Activated T-helper 17 cell treated with anti-CD3 and anti-CD28 coated beads, Interleukin-2, amount 50 U/mL, for 72 hours (primary cell): ENCODE measurements around the gene PRKN. TPM values are rescaled to one million over a fixed set of nuclear protein-coding genes. Genes with fewer than 3 reads are reported as not detected.

ENCODE experiments used
- ATAC-seq: fragments of 150-1000 bp; cut with Tn5 transposase; replicated peaks from 2 replicates; pipeline ENCODE4 v1.10.0; 2021; ENCODE audit warnings: mild to moderate bottlenecking, moderate library complexity
- H3K27ac Mint-ChIP-seq: one replicate; pipeline ENCODE4 v1.8.0; 2022; ENCODE audit warnings: mixed read lengths
- H3K27me3 Mint-ChIP-seq: one replicate; pipeline ENCODE4 v1.8.0; 2022; ENCODE audit warnings: mixed read lengths
- H3K36me3 Mint-ChIP-seq: one replicate; pipeline ENCODE4 v1.8.0; 2022; ENCODE audit warnings: low read depth, mild to moderate bottlenecking, mixed read lengths
- H3K4me1 Mint-ChIP-seq: one replicate; pipeline ENCODE4 v1.8.0; 2022; ENCODE audit warnings: mixed read lengths
- H3K4me3 Mint-ChIP-seq: one replicate; pipeline ENCODE4 v1.8.0; 2022; ENCODE audit warnings: mild to moderate bottlenecking, mixed read lengths
- H3K9me3 Mint-ChIP-seq: one replicate; pipeline ENCODE4 v1.8.0; 2022; ENCODE audit warnings: mixed read lengths
- total RNA-seq, 2 donors: library from RNA; stranded (reverse); gene quantifications; one replicate each; pipeline ENCODE4 v1.2.3, GENCODE V29; 2022

PRKN gene
- total RNA-seq, 2 donors from 2014 or later = 0.84 to 0.87 TPM

DNA sequence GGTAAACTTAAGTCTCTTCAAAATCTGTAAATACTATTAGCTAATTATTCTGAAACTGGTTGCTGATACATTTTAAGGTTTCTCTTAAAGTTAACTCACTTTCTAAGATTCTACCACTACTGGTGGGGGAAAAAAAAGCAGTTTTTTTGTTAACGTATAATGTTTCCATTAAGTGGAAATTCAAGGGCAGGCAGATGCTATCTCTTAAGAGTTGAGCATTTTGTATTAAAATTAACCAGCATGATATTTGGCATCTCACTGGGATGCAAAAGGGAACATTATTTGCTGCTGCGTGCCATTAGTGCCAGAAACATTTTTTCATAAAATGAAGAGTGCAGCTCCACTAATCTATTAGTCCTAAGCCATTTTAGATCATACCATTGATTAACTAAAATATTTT lies 246.2 kb downstream of the PRKN start:
- no peaks in the 10 kb centered on the region for H3K27me3 Mint-ChIP-seq
- no peak overlapping the region for H3K27ac Mint-ChIP-seq
- H3K4me1 Mint-ChIP-seq = no peaks in the 10 kb centered on the region
- ATAC-seq = no peak
- H3K9me3 Mint-ChIP-seq = no peaks in the 10 kb centered on the region
- no peaks in the 10 kb centered on the region for H3K36me3 Mint-ChIP-seq
- no peak overlapping the region for H3K4me3 Mint-ChIP-seq

DNA sequence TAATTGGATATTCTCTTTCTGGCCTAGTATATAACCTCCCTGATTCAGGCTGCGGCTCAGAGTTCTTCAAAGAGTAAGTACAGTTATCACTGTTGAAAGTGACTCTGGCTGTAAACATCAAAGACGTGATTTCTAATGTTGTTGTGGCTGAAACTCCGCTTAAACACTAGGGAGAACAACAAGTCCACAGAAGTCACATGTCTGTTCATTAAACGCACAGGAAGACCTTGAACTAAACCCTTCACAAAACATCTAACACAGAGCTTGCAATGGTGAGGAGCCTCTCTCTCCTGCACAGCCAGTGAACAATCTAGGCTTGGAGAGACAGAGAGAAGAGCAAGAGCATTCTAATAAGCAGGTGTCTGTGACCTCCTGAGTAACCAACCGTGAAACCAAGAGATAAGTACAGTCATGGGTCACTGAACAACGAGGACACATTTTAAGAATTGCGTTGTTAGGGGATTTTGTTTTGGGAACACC lies 249.3 kb downstream of the PRKN start:
- ATAC-seq = no peak
- H3K27me3 Mint-ChIP-seq = no peaks in the 10 kb centered on the region
- no peak overlapping the region for H3K27ac Mint-ChIP-seq
- H3K36me3 Mint-ChIP-seq = no peaks in the 10 kb centered on the region
- no peak overlapping the region for H3K4me3 Mint-ChIP-seq
- no peaks in the 10 kb centered on the region for H3K9me3 Mint-ChIP-seq
- H3K4me1 Mint-ChIP-seq = no peaks in the 10 kb centered on the region

DNA sequence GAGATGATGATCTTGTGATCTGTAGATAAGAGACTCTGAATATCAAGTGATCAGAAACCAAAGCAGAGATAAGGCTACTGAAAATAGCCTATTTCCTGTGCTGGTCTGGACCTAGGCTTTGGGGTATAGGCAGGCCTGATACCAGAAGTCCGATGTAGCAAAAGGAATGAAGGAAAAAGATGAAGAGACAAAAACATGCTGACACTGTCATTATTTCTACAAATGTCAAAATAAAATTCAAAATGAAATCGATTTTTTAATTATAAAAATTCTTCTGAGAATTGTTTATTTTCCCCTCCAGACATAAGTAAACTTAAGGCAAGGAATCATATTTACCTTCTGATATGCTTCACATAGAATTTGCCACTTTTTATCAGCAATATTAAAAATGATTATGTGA lies 252.8 kb downstream of the PRKN start:
- no peak for ATAC-seq
- Mint-ChIP-seq H3K36me3 (no peaks in the 10 kb centered on the region), H3K9me3 (no peaks in the 10 kb centered on the region), H3K27ac (no peak overlapping the region), H3K4me1 (no peaks in the 10 kb centered on the region), H3K4me3 (no peak overlapping the region), H3K27me3 (no peaks in the 10 kb centered on the region)

DNA sequence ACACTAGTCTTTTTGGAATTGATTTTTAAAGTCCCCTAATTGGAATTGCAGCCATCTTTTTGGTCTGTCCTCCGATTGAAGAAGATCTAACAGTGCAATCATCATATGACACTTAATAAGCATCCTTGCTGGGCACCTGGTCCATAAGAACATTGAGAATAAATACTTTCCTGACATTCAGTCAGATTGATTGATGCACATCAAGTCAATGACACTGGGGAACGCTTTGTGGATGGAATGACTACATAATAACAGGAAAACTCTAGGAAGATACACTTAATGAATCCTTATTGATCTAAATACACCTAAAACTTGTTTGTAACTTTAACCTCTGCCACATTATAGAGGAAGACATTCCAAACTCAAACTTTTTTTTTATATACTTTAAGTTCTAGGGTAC lies 255.7 kb downstream of the PRKN start:
- no peaks in the 10 kb centered on the region for H3K27me3 Mint-ChIP-seq
- H3K4me3 Mint-ChIP-seq = no peak overlapping the region
- peaks cover 3% of the 10 kb centered on the region for H3K4me1 Mint-ChIP-seq
- ATAC-seq = no peak
- H3K36me3 Mint-ChIP-seq = no peaks in the 10 kb centered on the region
- peaks cover 4% of the 10 kb centered on the region for H3K9me3 Mint-ChIP-seq
- H3K27ac Mint-ChIP-seq = no peak overlapping the region

DNA sequence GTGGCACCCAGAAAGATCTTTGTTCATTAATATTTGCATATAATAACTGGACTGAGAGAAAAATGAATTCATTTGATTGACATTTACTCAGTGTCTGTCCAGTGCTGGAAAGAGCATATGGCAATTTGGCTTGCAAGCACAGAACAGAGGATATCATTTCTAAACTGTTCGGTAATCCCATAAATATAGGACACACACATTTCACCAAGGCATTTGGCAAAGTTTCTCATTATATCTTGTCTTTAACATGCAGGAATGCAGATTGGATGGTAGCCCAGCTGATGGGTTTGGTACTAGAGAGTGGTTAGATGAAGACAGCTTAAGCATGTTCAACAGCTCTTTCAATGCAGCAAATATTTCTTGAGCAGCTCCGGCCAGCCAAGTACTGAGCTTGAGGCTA lies 259.2 kb downstream of the PRKN start:
- no peak for ATAC-seq
- H3K9me3 Mint-ChIP-seq = peaks cover 4% of the 10 kb centered on the region
- no peak overlapping the region for H3K27ac Mint-ChIP-seq
- no peaks in the 10 kb centered on the region for H3K36me3 Mint-ChIP-seq
- no peak overlapping the region for H3K4me3 Mint-ChIP-seq
- H3K27me3 Mint-ChIP-seq = no peaks in the 10 kb centered on the region
- H3K4me1 Mint-ChIP-seq = peaks cover 3% of the 10 kb centered on the region

DNA sequence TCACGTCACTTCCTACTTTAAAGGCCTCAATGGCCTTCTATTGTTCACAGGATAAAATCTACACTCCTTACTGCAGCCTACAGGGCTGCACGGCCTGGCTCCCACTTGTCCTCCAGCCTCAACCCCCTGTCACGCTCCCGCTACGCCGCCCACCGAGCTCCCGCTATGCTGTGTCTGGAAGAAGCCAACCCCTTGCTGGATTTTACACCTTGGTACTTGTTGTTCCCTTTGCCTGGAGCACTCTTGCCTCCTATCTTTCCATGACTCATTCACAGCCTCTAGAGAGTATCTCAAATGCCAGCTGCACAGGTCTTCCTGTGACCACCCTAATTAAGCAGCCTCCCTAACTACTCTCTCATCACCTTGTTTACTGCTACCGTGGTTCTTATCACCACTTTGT lies 259.9 kb downstream of the PRKN start:
- H3K36me3 Mint-ChIP-seq = no peaks in the 10 kb centered on the region
- no peak for ATAC-seq
- H3K4me3 Mint-ChIP-seq = no peak overlapping the region
- H3K27me3 Mint-ChIP-seq = no peaks in the 10 kb centered on the region
- H3K27ac Mint-ChIP-seq = no peak overlapping the region
- H3K4me1 Mint-ChIP-seq = peaks cover 3% of the 10 kb centered on the region
- peaks cover 4% of the 10 kb centered on the region for H3K9me3 Mint-ChIP-seq

DNA sequence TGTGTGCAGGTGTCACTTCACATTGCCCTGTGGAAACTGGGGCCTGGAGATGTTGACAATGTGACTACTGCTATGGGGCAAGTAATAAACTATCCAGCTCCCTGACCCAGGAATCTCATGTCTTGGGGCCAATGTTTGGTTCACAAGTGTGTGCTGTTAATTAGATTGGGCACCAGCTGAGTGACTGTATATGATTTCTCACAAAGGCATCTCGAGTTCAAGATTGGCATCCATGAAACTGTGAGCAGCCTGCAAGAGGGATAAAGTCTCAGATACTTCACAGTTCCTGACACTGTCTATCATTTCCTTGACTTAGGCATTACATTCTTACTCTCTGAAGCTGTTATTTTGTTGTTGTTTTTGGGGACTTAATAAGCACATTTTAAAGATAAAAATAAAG lies 264.0 kb downstream of the PRKN start:
- ATAC-seq = no peak

DNA sequence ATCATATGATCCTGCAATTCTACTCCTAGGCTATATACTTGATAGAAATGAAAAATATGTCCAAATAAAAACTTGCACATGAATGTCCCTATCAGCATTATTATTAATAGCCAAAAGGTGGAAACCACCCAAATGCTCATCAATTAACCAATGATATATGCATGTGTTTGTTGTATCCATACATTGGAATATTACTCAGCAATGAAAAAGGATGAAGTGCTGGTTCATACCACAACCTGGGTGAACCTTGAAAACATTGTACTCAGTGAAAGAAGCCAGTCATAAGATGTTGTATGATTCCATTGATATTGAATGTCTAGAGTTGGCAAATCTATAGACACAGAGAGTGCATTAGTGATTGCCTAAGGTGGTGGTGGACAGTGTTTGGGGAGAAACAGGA lies 267.6 kb downstream of the PRKN start:
- no peak overlapping the region for H3K27ac Mint-ChIP-seq
- H3K4me3 Mint-ChIP-seq = no peak overlapping the region
- H3K9me3 Mint-ChIP-seq = no peaks in the 10 kb centered on the region
- no peaks in the 10 kb centered on the region for H3K36me3 Mint-ChIP-seq
- H3K27me3 Mint-ChIP-seq = no peaks in the 10 kb centered on the region
- ATAC-seq = no peak
- no peaks in the 10 kb centered on the region for H3K4me1 Mint-ChIP-seq

More for the DNA sequence above, 264.0 kb downstream of the PRKN start:
- Mint-ChIP-seq H3K27me3 (no peaks in the 10 kb centered on the region), H3K36me3 (no peaks in the 10 kb centered on the region), H3K4me1 (peaks cover 3% of the 10 kb centered on the region), H3K9me3 (peaks cover 4% of the 10 kb centered on the region), H3K4me3 (no peak overlapping the region), H3K27ac (no peak overlapping the region)

DNA sequence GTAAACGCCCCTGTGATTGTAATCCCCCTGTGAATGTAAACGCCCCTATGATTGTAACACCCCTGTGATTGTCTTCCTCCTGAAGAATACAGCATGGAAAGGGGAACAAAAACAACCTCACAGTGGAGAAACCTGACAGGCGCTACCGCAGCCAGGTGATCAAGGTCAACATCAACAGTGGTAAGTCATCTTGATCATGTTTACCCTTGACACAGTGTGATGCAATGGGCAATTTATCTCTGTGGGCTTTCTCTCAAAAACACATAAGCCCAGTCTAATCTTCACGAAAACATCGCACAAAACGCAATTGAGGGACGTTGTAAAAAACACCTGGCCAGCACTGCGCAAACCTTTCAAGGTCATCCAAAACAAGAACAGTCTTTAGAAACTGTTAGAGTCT lies 277.2 kb downstream of the PRKN start:
- no peak overlapping the region for H3K4me3 Mint-ChIP-seq
- H3K27me3 Mint-ChIP-seq = no peaks in the 10 kb centered on the region
- H3K4me1 Mint-ChIP-seq = no peaks in the 10 kb centered on the region
- no peak for ATAC-seq
- H3K36me3 Mint-ChIP-seq = no peaks in the 10 kb centered on the region
- H3K9me3 Mint-ChIP-seq = peaks cover 6% of the 10 kb centered on the region
- H3K27ac Mint-ChIP-seq = no peak overlapping the region

DNA sequence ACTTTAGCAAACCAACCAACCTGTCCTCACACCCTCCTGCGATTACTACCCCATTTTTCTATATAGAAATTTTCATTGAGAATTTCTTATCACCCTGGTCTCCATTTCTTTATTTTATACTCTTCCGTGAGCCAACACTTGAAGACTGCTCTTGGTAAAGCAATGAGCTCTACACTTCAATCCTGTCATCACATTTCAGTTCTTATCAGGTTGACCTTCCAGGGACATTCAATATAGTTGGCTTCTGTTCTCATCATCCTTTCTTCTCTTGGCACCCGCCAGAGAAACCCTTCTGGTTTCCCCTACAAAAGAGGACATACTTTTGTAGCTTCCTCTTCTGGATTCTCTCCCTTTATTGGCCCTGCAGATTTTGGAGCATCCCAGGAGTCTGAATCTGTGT lies 279.3 kb downstream of the PRKN start:
- Mint-ChIP-seq H3K9me3 (peaks cover under 1% of the 10 kb centered on the region), H3K27ac (no peak overlapping the region)
- ATAC-seq = no peak

DNA sequence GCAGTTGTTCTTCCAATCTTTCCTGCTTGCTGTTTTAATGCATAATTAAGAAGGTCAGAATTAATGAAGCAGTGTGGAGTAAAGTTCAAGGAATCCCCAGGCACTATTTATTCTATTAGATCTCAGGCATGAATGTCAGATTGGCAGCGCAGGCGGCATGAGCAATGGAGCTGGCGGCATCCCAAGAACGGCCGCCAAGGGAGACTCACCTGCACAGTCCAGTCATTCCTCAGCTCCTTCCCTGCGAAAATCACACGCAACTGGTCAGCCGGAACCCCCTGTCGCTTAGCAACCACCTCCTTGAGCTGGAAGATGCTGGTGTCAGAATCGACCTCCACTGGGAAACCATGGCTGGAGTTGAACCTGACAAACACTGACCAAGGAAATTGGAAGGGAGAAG lies 284.5 kb downstream of the PRKN start:
- H3K4me3 Mint-ChIP-seq = no peak overlapping the region
- H3K9me3 Mint-ChIP-seq = peaks cover 17% of the 10 kb centered on the region
- no peaks in the 10 kb centered on the region for H3K4me1 Mint-ChIP-seq
- H3K27ac Mint-ChIP-seq = no peak overlapping the region
- peaks cover 8% of the 10 kb centered on the region for H3K36me3 Mint-ChIP-seq
- H3K27me3 Mint-ChIP-seq = no peaks in the 10 kb centered on the region
- ATAC-seq = no peak

More for the DNA sequence above, 279.3 kb downstream of the PRKN start:
- H3K4me3 Mint-ChIP-seq = no peak overlapping the region
- no peaks in the 10 kb centered on the region for H3K36me3 Mint-ChIP-seq
- no peaks in the 10 kb centered on the region for H3K4me1 Mint-ChIP-seq
- H3K27me3 Mint-ChIP-seq = no peaks in the 10 kb centered on the region

DNA sequence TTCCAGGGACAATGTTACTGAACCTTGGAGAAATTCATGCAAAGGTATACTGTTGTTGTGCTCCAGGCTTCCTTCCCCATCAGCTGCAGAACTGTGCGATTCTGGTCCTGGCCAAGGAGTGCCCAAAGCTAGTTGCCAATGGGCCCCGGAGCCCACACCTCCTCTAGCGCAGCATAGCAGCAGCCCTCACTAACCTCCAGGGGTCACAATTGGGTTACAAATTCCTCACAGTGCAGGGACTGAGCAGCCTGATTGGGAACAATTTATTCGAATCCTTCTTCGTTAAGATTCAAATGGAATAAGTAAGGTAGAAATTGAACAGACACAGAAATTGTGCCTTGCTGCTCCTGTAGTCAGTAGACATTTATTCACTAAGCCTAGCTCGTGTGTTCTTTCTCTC lies 284.9 kb downstream of the PRKN start:
- ATAC-seq = no peak

DNA sequence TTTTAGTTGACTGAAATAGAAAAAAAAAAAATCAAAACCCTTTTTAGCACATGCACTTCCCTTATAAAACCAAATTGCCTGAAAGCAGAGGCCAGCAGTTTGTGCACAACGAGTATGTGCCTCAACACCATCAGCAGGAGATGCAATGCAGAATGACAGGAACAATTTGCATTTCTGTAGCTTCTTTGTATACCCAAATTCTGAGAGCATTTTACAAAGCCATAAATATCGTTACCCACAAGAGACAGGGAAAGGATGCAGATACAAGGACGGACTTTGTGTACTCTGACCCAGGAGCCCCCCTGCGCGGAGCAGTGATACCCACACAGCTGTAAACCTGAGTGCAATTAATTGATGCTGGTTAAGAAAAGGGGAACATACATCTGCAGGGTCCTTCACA lies 285.6 kb downstream of the PRKN start:
- Mint-ChIP-seq H3K9me3 (peaks cover 17% of the 10 kb centered on the region), H3K36me3 (peaks cover 8% of the 10 kb centered on the region), H3K4me3 (no peak overlapping the region), H3K4me1 (no peaks in the 10 kb centered on the region), H3K27me3 (no peaks in the 10 kb centered on the region), H3K27ac (no peak overlapping the region)
- ATAC-seq = no peak

More for the DNA sequence above, 284.9 kb downstream of the PRKN start:
- Mint-ChIP-seq H3K4me1 (no peaks in the 10 kb centered on the region), H3K9me3 (peaks cover 17% of the 10 kb centered on the region), H3K27ac (no peak overlapping the region), H3K36me3 (peaks cover 8% of the 10 kb centered on the region), H3K27me3 (no peaks in the 10 kb centered on the region), H3K4me3 (no peak overlapping the region)

DNA sequence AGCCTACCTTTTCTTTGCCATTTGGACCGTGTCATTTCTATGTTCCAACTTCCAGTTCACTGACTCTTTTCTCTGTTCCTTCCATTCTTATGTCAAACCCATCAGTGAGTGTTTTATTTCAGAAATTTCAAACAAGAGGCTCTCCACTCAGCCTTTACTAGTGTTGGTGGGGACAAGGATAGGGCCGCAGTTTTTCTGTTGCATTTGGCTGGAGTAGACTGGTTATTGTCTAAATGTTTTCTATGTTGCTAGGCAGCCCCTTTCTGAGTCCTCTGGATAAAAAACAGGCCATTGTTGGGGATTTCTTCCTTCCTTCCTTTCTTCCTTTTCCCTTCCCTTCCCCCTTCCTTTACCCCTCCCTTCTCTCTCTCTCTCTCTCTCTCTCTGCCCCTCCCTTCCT lies 288.6 kb downstream of the PRKN start:
- Mint-ChIP-seq H3K27ac (no peak overlapping the region), H3K27me3 (no peaks in the 10 kb centered on the region), H3K36me3 (peaks cover 8% of the 10 kb centered on the region), H3K4me1 (no peaks in the 10 kb centered on the region), H3K9me3 (peaks cover 17% of the 10 kb centered on the region), H3K4me3 (no peak overlapping the region)
- no peak for ATAC-seq

DNA sequence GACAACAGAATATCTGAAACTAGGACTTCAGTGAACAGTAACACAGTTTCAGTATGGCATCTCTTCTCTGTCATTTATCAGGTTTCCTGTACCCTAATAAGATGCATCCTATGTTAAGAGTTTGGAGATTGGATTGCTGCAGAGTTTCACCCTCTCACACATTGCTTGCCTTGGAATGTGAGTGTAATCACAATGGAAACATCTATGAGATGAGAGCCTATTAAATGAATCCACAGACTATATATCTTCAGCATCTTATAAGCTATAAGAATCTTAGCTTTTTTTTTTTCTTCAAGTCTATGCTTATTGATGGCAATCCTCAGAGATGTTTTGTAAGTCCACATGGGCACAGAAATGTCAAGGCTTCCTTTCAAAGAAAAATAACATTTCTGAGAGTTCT lies 292.5 kb downstream of the PRKN start:
- H3K27me3 Mint-ChIP-seq = no peaks in the 10 kb centered on the region
- no peaks in the 10 kb centered on the region for H3K4me1 Mint-ChIP-seq
- peaks cover 12% of the 10 kb centered on the region for H3K9me3 Mint-ChIP-seq
- no peaks in the 10 kb centered on the region for H3K36me3 Mint-ChIP-seq
- no peak overlapping the region for H3K27ac Mint-ChIP-seq
- no peak overlapping the region for H3K4me3 Mint-ChIP-seq
- no peak for ATAC-seq

DNA sequence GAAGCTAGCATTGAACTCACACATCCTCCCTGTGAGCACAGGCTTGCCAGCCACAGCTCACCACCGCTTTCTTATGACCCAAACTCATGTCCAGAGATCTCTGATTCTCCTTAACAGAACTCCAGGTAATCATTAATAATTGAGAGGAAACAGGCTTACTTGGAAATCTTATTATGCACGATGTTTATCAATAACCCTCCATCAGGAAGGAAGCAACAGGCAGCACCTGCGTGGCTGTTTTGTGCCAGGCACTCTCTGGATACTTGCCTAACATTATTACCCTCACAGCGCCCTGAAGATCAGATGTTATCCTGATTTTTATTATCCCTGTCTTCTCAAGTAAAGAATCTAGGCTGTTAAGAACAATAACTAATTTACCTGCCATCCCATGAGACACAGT lies 306.6 kb downstream of the PRKN start:
- Mint-ChIP-seq H3K27ac (no peak overlapping the region), H3K4me3 (no peak overlapping the region), H3K36me3 (no peaks in the 10 kb centered on the region), H3K9me3 (no peaks in the 10 kb centered on the region), H3K4me1 (no peaks in the 10 kb centered on the region), H3K27me3 (no peaks in the 10 kb centered on the region)
- no peak for ATAC-seq
